Vagina (tissue), 2 donors: ENCODE data around the gene TBC1D2. TPM values are rescaled to one million over a fixed set of nuclear protein-coding genes. Genes with fewer than 3 reads are reported as not detected.
A peak's percentile ranks its signal among the peaks of the same experiment; 100 is the strongest.

ENCODE experiments used
- DNase-seq, 2 donors: peaks; one replicate each; pipeline ENCODE4 v3.0.0-alpha.2; 2017; ENCODE audit errors: extremely low spot score in 2 of 2
- H3K27ac ChIP-seq: fragments of 200-600 bp; sonication (generic); one replicate; pipeline ENCODE4 v1.5.1; 2019
- H3K27me3 ChIP-seq: fragments of 200-600 bp; sonication (generic); one replicate; pipeline ENCODE4 v1.5.1; 2019
- H3K36me3 ChIP-seq, 2 donors: fragments of 200-600 bp; sonication (generic); one replicate each; pipeline ENCODE4 v1.5.1; 2017 to 2019
- H3K4me1 ChIP-seq: fragments of 200-600 bp; sonication (generic); one replicate; pipeline ENCODE4 v1.5.1; 2019
- H3K4me3 ChIP-seq, 2 donors: fragments of 200-600 bp; sonication (generic); 1 replicate in 1 of 2; 2 replicates in 1 of 2; pipeline ENCODE4 v1.5.1; 2016 to 2019
- H3K9me3 ChIP-seq: fragments of 200-600 bp; sonication (generic); one replicate; pipeline ENCODE4 v1.5.1; 2019
- CTCF ChIP-seq, 3 experiments: fragments of 450-650 bp in 2 of 3; fragments of 200-600 bp in 1 of 3; sonication (generic) in 1 of 3; IDR thresholded peaks; one replicate each; pipeline ENCODE4 v1.5.1; 2017 to 2019; ENCODE audit warnings: antibody characterized with exemption in 3 of 3, mild to moderate bottlenecking in 2 of 3, moderate library complexity in 2 of 3
- POLR2A ChIP-seq, 2 donors: fragments of 450-650 bp; IDR thresholded peaks; one replicate each; pipeline ENCODE4 v1.6.1; 2017; ENCODE audit warnings: antibody characterized with exemption in 2 of 2, mild to moderate bottlenecking in 2 of 2, moderate library complexity in 2 of 2
- POLR2AphosphoS5 ChIP-seq, 2 donors: sonication (generic); formaldehyde crosslinking; IDR thresholded peaks; one replicate each; pipeline ENCODE4 v1.9.0; 2017; ENCODE audit warnings: antibody characterized with exemption in 2 of 2, mild to moderate bottlenecking in 2 of 2, low read depth in 1 of 2; ENCODE audit not compliant: insufficient read depth in 1 of 2
- intact Hi-C: fragments of 100-400 bp; cut with DNase I; formaldehyde crosslinking; loops from one replicate; pipeline ENCODE4 v1.15.1; 2023
- total RNA-seq: library from RNA; depleted of rRNA; stranded (reverse); fragments of >200 nt; gene quantifications from one replicate; pipeline ENCODE4 v1.2.3, GENCODE V29; 2016

The TBC1D2 gene
- 28.0 TPM for total RNA-seq

DNA sequence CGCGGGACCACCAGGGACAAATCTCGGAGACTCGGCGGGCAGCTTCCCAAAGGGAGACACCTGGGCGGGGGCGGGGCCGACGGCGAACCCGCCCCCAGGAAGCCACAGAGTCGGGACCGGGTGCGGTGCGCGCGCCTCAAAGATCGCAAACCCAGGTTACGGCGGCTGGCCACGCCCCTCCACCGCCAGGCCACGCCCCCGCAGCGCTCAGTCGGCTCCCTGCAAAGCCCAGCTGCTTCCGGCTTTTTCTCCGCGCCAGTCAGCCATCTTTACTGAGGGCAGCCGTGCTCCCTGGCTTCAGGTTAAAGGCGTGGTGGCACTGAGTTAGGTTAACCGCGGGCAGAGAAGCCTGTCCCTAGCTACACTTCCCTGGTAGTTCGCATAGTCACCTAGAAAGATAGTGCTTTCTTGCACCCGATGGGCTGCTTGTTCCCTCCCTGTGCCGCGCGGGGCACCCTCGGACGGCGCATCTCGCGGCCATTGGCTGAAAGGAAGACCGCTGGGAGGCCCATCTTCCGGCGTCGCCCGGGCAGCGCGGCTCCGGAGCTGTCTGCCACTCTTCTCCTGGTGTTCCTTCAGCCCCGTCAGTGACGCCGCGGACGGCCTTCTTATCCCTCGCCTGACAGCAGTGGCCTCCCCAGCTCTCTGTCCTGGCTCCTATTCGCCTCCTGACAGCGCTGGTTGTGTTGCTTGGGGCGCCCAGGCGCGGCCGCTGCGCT is at the start of gene TBC1D2:
Gene TBC1D2 (minus strand): TSS at position 72 of the 719 bp plus-strand sequence. CDS start 108 bp downstream, outside the sequence.
- TF ChIP-seq POLR2A (IDR thresholded peaks at IDR 0.05) (no peak), POLR2AphosphoS5 (IDR thresholded peaks at IDR 0.05; ENCODE audit: insufficient read depth in 1 of 2, low read depth in 1 of 2) (peak; percentile 89 to 95), CTCF (IDR thresholded peaks at IDR 0.05) (peak in 1 of 3 experiments; percentile 27)
- DNase-seq = peak in 1 of 2 donors; percentile 94
- no peaks in the 10 kb centered on the region for H3K27me3 ChIP-seq
- intact Hi-C loops = no loop called here
- peak within 1 kb of the TSS; percentile 93 for H3K27ac ChIP-seq
- H3K9me3 ChIP-seq = no peaks in the 10 kb centered on the region
- peaks cover 47% of the 10 kb centered on the region for H3K4me1 ChIP-seq
- H3K36me3 ChIP-seq = no peaks in the 10 kb centered on the region
- peak within 1 kb of the TSS; percentile 82 to 87 for H3K4me3 ChIP-seq

DNA sequence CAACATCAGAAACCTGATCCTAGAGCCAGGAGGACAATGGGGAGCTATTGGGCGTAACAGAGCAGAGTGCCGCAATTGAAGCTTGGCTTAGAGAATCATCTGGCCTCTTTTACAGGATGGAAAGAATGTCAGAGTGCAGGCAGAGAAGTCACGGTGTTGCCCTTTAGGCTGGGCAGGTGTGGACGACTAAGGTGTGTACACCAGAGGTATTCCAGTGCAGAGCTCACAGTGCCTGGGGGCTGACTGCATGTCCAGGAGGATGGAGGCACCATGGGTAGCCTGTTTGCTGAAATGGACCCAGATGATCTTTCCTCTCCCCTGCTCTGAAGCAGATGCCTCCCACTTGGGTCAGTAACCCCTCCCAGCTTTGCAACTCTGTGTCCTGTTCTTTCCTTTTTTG is 48.9 kb upstream of the TBC1D2 start:
- Histone ChIP-seq H3K36me3 (no peaks in the 10 kb centered on the region), H3K27me3 (no peaks in the 10 kb centered on the region), H3K9me3 (no peaks in the 10 kb centered on the region), H3K4me1 (no peaks in the 10 kb centered on the region), H3K27ac (no peak overlapping the region), H3K4me3 (no peak overlapping the region)
- intact Hi-C loops = no loop called here
- DNase-seq = no peak
- TF ChIP-seq POLR2A (IDR thresholded peaks at IDR 0.05) (no peak), POLR2AphosphoS5 (IDR thresholded peaks at IDR 0.05; ENCODE audit: insufficient read depth in 1 of 2, low read depth in 1 of 2) (no peak), CTCF (IDR thresholded peaks at IDR 0.05) (no peak)

GRCh38 chr9:98303633-98304125 is 48.2 kb upstream of the TBC1D2 start:
- Histone ChIP-seq H3K4me3 (no peak overlapping the region), H3K4me1 (no peaks in the 10 kb centered on the region), H3K27me3 (no peaks in the 10 kb centered on the region), H3K9me3 (no peaks in the 10 kb centered on the region), H3K36me3 (no peaks in the 10 kb centered on the region), H3K27ac (no peak overlapping the region)
- intact Hi-C loops = no loop called here
- TF ChIP-seq POLR2A (IDR thresholded peaks at IDR 0.05) = no peak
- no peak for TF ChIP-seq POLR2AphosphoS5 (IDR thresholded peaks at IDR 0.05; ENCODE audit: insufficient read depth in 1 of 2, low read depth in 1 of 2)
- TF ChIP-seq CTCF (IDR thresholded peaks at IDR 0.05) = no peak
- no peak for DNase-seq

DNA sequence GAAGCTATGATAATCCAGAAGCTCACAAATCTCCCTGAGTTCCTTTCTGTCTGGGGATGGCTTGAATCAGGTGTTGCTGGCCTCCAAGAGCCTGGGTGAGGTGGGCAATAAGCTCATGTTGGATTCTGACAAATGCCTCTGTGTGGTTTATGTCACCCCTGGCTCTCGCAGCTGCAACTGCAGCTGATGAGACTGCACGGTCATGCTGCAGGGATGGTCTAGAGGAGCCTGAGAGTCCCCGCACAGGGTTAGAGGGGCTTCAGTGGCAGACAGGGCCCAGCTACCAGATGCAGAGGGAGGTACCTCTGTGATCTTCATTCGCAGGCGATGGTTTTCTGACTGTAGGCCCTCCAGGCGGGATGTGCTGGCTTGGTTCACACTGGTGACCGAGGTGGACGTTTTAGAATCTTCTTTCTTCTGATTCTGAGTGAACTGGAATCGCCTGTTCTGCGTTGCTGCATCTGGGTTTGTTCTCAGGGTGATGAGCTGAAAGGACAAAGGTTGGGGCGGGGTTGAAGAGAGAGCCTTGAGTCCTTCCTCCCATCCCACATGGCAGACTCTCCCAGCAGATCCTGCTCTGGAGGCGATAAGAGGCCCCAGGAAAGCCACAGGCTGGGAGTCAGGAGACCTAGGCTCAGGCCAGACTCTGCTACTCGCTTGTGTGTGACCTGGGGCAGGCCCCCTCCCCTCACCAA is 47.6 kb upstream of the TBC1D2 start:
- H3K4me3 ChIP-seq = no peak overlapping the region
- H3K27ac ChIP-seq = no peak overlapping the region
- no peak for DNase-seq
- no peaks in the 10 kb centered on the region for H3K4me1 ChIP-seq
- no peaks in the 10 kb centered on the region for H3K9me3 ChIP-seq
- intact Hi-C loops = no loop called here
- H3K27me3 ChIP-seq = no peaks in the 10 kb centered on the region
- no peaks in the 10 kb centered on the region for H3K36me3 ChIP-seq
- TF ChIP-seq POLR2A (IDR thresholded peaks at IDR 0.05) (no peak), POLR2AphosphoS5 (IDR thresholded peaks at IDR 0.05; ENCODE audit: insufficient read depth in 1 of 2, low read depth in 1 of 2) (no peak), CTCF (IDR thresholded peaks at IDR 0.05) (no peak)

DNA sequence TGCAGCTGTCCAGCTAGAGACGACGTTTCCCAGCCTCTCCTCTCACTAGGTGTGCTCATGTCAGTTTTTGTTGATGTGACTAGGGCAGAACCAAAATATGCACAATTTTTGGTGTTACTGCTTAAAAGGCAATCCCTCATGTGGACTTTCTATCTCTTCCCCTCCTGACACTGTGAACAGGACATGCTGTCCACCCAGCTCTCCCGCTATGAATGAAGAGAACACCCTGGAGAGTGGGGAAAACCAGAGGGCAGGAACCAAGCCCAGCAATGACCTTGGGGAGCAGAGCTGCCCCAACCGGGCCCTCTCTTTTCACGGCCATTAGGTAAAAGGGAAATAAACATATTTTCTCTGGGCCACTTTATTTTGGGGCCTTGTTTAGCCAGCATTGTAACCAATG is 46.7 kb upstream of the TBC1D2 start:
- Histone ChIP-seq H3K27me3 (no peaks in the 10 kb centered on the region), H3K4me1 (no peaks in the 10 kb centered on the region), H3K4me3 (no peak overlapping the region), H3K9me3 (no peaks in the 10 kb centered on the region), H3K27ac (no peak overlapping the region), H3K36me3 (no peaks in the 10 kb centered on the region)
- intact Hi-C loops = no loop called here
- TF ChIP-seq POLR2AphosphoS5 (IDR thresholded peaks at IDR 0.05; ENCODE audit: insufficient read depth in 1 of 2, low read depth in 1 of 2) = no peak
- no peak for TF ChIP-seq POLR2A (IDR thresholded peaks at IDR 0.05)
- no peak for DNase-seq
